ENCODE results near the gene TCEA3. TPM values are rescaled to one million over a fixed set of nuclear protein-coding genes. Genes with fewer than 3 reads are reported as not detected.
A peak's percentile ranks its signal among the peaks of the same experiment; 100 is the strongest.

The TCEA3 gene
- total RNA-seq, 2 donors from 2014 or later = 65.2 to 115 TPM

- Histone ChIP-seq H3K27ac (no peak overlapping the region), H3K4me3 (no peak overlapping the region), H3K36me3 (peaks cover 0 to 7% of the 10 kb centered on the region in 2 donors), H3K9me3 (no peaks in the 10 kb centered on the region), H3K4me1 (replicated peaks) (no peaks in the 10 kb centered on the region), H3K27me3 (replicated peaks; ENCODE audit: insufficient read depth) (no peaks in the 10 kb centered on the region)
- no peak for DNase-seq (ENCODE audit: low spot score)
- TF ChIP-seq POLR2AphosphoS5 (IDR thresholded peaks at IDR 0.05) (no peak), POLR2A (IDR thresholded peaks at IDR 0.05) (no peak), CTCF (IDR thresholded peaks at IDR 0.05) (no peak)
- WGBS = 94% methylated on average over 4 of the region's 4 CpGs
- intact Hi-C loops (cut with DNase I) = no loop called here
These were observed 20.2 kb upstream of the TCEA3 start for GRCh38 chr1:23444596-23445390.

GRCh38 chr1:23444104-23444533, 19.6 kb upstream of the TCEA3 start:
- no peak overlapping the region for H3K27ac ChIP-seq
- intact Hi-C loops (cut with DNase I) = no loop called here
- no peak overlapping the region for H3K4me3 ChIP-seq
- H3K27me3 ChIP-seq (replicated peaks; ENCODE audit: insufficient read depth) = no peaks in the 10 kb centered on the region
- peak; percentile 5 for TF ChIP-seq POLR2AphosphoS5 (IDR thresholded peaks at IDR 0.05)
- no peak for TF ChIP-seq POLR2A (IDR thresholded peaks at IDR 0.05)
- DNase-seq (ENCODE audit: low spot score) = no peak
- H3K36me3 ChIP-seq = peaks cover 0 to 7% of the 10 kb centered on the region in 2 donors
- no peaks in the 10 kb centered on the region for H3K4me1 ChIP-seq (replicated peaks)
- H3K9me3 ChIP-seq = no peaks in the 10 kb centered on the region
- WGBS = 77% methylated on average over 4 of the region's 4 CpGs

- 38% methylated on average over 3 of the region's 3 CpGs for WGBS
- Histone ChIP-seq H3K4me1 (replicated peaks) (no peaks in the 10 kb centered on the region), H3K27ac (no peak overlapping the region), H3K36me3 (peaks cover 0 to 7% of the 10 kb centered on the region in 2 donors), H3K4me3 (no peak overlapping the region), H3K9me3 (no peaks in the 10 kb centered on the region), H3K27me3 (replicated peaks; ENCODE audit: insufficient read depth) (no peaks in the 10 kb centered on the region)
- intact Hi-C loops (cut with DNase I) = no loop called here
- DNase-seq (ENCODE audit: low spot score) = no peak
- TF ChIP-seq POLR2AphosphoS5 (IDR thresholded peaks at IDR 0.05) (no peak), CTCF (IDR thresholded peaks at IDR 0.05) (no peak), POLR2A (IDR thresholded peaks at IDR 0.05) (no peak)
These were observed 18.2 kb upstream of the TCEA3 start for GRCh38 chr1:23442751-23443150.

- intact Hi-C loops (cut with DNase I) = no loop called here
- Histone ChIP-seq H3K4me1 (replicated peaks) (no peaks in the 10 kb centered on the region), H3K27me3 (replicated peaks; ENCODE audit: insufficient read depth) (no peaks in the 10 kb centered on the region), H3K9me3 (no peaks in the 10 kb centered on the region), H3K4me3 (no peak overlapping the region), H3K36me3 (peaks cover 0 to 7% of the 10 kb centered on the region in 2 donors), H3K27ac (no peak overlapping the region)
- TF ChIP-seq POLR2A (IDR thresholded peaks at IDR 0.05) = no peak
- TF ChIP-seq POLR2AphosphoS5 (IDR thresholded peaks at IDR 0.05) = no peak
- no peak for TF ChIP-seq CTCF (IDR thresholded peaks at IDR 0.05)
- WGBS = 89% methylated on average over 8 of the region's 8 CpGs
- DNase-seq (ENCODE audit: low spot score) = no peak
These were observed 17.0 kb upstream of the TCEA3 start for GRCh38 chr1:23441446-23442148.

GRCh38 chr1:23438545-23438944, 14.0 kb upstream of the TCEA3 start:
- TF ChIP-seq CTCF (IDR thresholded peaks at IDR 0.05) (no peak), POLR2AphosphoS5 (IDR thresholded peaks at IDR 0.05) (no peak)
- Histone ChIP-seq H3K36me3 (peaks cover 3 to 7% of the 10 kb centered on the region in 2 donors), H3K27me3 (replicated peaks; ENCODE audit: insufficient read depth) (no peaks in the 10 kb centered on the region), H3K4me1 (replicated peaks) (no peaks in the 10 kb centered on the region), H3K4me3 (no peak overlapping the region), H3K27ac (no peak overlapping the region), H3K9me3 (no peaks in the 10 kb centered on the region)
- DNase-seq (ENCODE audit: low spot score) = no peak
- intact Hi-C loops (cut with DNase I) = no loop called here
- 88% methylated on average over 8 of the region's 8 CpGs for WGBS

Data from prostate gland (tissue), 2 donors.